ENCODE data around the gene ZNF580.

The ZNF580 gene

GRCh38 chr19:55679343-55680257 is 38.8 kb downstream of the ZNF580 start:
- DNase-seq, result no peak

- no peak for DNase-seq
Observed at GRCh38 chr19:55680339-55681130, 39.7 kb downstream of the ZNF580 start.

- DNase-seq, result no peak
Observed at GRCh38 chr19:55681131-55682092, 40.6 kb downstream of the ZNF580 start.

GRCh38 chr19:55683449-55684261 is 42.9 kb downstream of the ZNF580 start:
- no peak for DNase-seq

GRCh38 chr19:55684946-55685681 is 44.3 kb downstream of the ZNF580 start:
- DNase-seq, result no peak

- DNase-seq, result no peak
Observed at GRCh38 chr19:55685776-55686175, 45.0 kb downstream of the ZNF580 start.

GRCh38 chr19:55686311-55687050 is 45.7 kb downstream of the ZNF580 start:
- DNase-seq, result no peak

- DNase-seq, result no peak
Observed at GRCh38 chr19:55687281-55688201, 46.7 kb downstream of the ZNF580 start.

GRCh38 chr19:55688422-55689218 is 47.8 kb downstream of the ZNF580 start:
- DNase-seq, result no peak

- DNase-seq, result no peak
Observed at GRCh38 chr19:55689411-55690108, 48.8 kb downstream of the ZNF580 start.

GRCh38 chr19:55690109-55690768 is 49.4 kb downstream of the ZNF580 start:
- DNase-seq, result no peak

GRCh38 chr19:55690769-55691545 is 50.2 kb downstream of the ZNF580 start:
- DNase-seq, result no peak

- DNase-seq, result no peak
Observed at GRCh38 chr19:55691561-55692481, 51.0 kb downstream of the ZNF580 start.

GRCh38 chr19:55692681-55693081 is 51.9 kb downstream of the ZNF580 start:
- no peak for DNase-seq
